Mucosa of rectum (tissue), 2 donors: ENCODE measurements around the gene ARID2.

ENCODE experiments used
- H3K27ac ChIP-seq, 2 donors: one replicate each; pipeline ENCODE4 v1.7.0; 2013; ENCODE audit warnings: inconsistent platforms in 2 of 2, low read depth in 2 of 2, low read length in 2 of 2
- H3K27me3 ChIP-seq, 2 donors: one replicate each; pipeline ENCODE4 v1.7.0; 2013; ENCODE audit warnings: low read length in 2 of 2; ENCODE audit not compliant: control insufficient read depth in 2 of 2, insufficient read depth in 2 of 2
- H3K36me3 ChIP-seq, 2 donors: one replicate each; pipeline ENCODE4 v1.7.0; 2013; ENCODE audit warnings: low read length in 2 of 2; ENCODE audit not compliant: control insufficient read depth in 2 of 2, insufficient read depth in 2 of 2
- H3K4me1 ChIP-seq, 2 donors: one replicate each; pipeline ENCODE4 v1.7.0; 2013; ENCODE audit warnings: low read length in 2 of 2, mild to moderate bottlenecking in 1 of 2; ENCODE audit not compliant: control insufficient read depth in 2 of 2, insufficient read depth in 2 of 2
- H3K4me3 ChIP-seq, 2 donors: one replicate each; pipeline ENCODE4 v1.7.0; 2013; ENCODE audit warnings: low read length in 2 of 2
- H3K9ac ChIP-seq, 2 donors: one replicate each; pipeline ENCODE4 v1.7.0; 2013; ENCODE audit warnings: low read length in 2 of 2, low read depth in 1 of 2, mild to moderate bottlenecking in 1 of 2
- H3K9me3 ChIP-seq, 2 donors: one replicate each; pipeline ENCODE4 v1.7.0; 2013; ENCODE audit warnings: low read length in 2 of 2; ENCODE audit not compliant: control insufficient read depth in 2 of 2
- donor health status: healthy.
- donor health status: Normal muscosa, but diverticular disease.

The ARID2 gene

GRCh38 chr12:45907955-45908354 is 178.4 kb downstream of the ARID2 start:
- H3K9ac ChIP-seq, result no peak overlapping the region
- peaks cover 6 to 7% of the 10 kb centered on the region in 2 donors for H3K36me3 ChIP-seq
- no peak overlapping the region for H3K4me3 ChIP-seq
- H3K27ac ChIP-seq, result no peak overlapping the region
- H3K27me3 ChIP-seq, result no peaks in the 10 kb centered on the region
- H3K9me3 ChIP-seq, result no peaks in the 10 kb centered on the region
- no peaks in the 10 kb centered on the region for H3K4me1 ChIP-seq

GRCh38 chr12:45909041-45909713 is 179.7 kb downstream of the ARID2 start:
- peaks cover 6 to 7% of the 10 kb centered on the region in 2 donors for H3K36me3 ChIP-seq
- H3K4me1 ChIP-seq, result no peaks in the 10 kb centered on the region
- H3K4me3 ChIP-seq, result no peak overlapping the region
- H3K9me3 ChIP-seq, result no peaks in the 10 kb centered on the region
- H3K27ac ChIP-seq, result no peak overlapping the region
- no peak overlapping the region for H3K9ac ChIP-seq
- H3K27me3 ChIP-seq, result no peaks in the 10 kb centered on the region

DNA sequence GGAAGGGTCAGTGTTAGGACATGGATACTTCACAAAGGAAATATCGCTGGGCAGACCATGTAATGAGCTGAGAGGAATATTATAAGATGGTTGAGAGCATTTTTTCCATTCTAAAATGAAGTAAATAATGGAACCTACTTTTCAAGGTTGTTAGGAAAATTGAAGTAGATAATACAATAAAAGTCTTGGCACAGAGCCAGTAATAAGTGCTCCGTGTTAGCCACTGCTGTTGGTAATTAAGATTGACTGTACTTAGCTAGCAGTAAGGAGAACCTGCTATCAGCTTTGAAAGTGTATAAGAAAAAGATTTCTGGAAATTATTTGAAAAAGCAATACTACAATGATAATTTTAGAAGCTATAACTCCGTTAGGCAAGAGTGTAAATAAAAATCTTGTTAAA is 183.3 kb downstream of the ARID2 start:
- no peak overlapping the region for H3K27ac ChIP-seq
- no peaks in the 10 kb centered on the region for H3K27me3 ChIP-seq
- H3K4me1 ChIP-seq, result no peaks in the 10 kb centered on the region
- H3K36me3 ChIP-seq, result peaks cover 0 to 4% of the 10 kb centered on the region in 2 donors
- no peak overlapping the region for H3K9ac ChIP-seq
- no peaks in the 10 kb centered on the region for H3K9me3 ChIP-seq
- no peak overlapping the region for H3K4me3 ChIP-seq

- peaks cover 0 to 1% of the 10 kb centered on the region in 2 donors for H3K36me3 ChIP-seq
- H3K9ac ChIP-seq, result no peak overlapping the region
- no peak overlapping the region for H3K27ac ChIP-seq
- no peaks in the 10 kb centered on the region for H3K4me1 ChIP-seq
- no peaks in the 10 kb centered on the region for H3K9me3 ChIP-seq
- no peak overlapping the region for H3K4me3 ChIP-seq
- no peaks in the 10 kb centered on the region for H3K27me3 ChIP-seq
Observed at GRCh38 chr12:45913631-45914030, 184.1 kb downstream of the ARID2 start.

GRCh38 chr12:45914090-45914489 is 184.6 kb downstream of the ARID2 start:
- Histone ChIP-seq H3K36me3 (peaks cover 0 to 6% of the 10 kb centered on the region in 2 donors), H3K9me3 (no peaks in the 10 kb centered on the region), H3K27ac (no peak overlapping the region), H3K4me1 (no peaks in the 10 kb centered on the region), H3K9ac (no peak overlapping the region), H3K27me3 (no peaks in the 10 kb centered on the region), H3K4me3 (no peak overlapping the region)

- no peak overlapping the region for H3K4me3 ChIP-seq
- no peaks in the 10 kb centered on the region for H3K27me3 ChIP-seq
- peaks cover 4 to 16% of the 10 kb centered on the region in 2 donors for H3K36me3 ChIP-seq
- H3K9me3 ChIP-seq, result no peaks in the 10 kb centered on the region
- no peak overlapping the region for H3K27ac ChIP-seq
- no peaks in the 10 kb centered on the region for H3K4me1 ChIP-seq
- H3K9ac ChIP-seq, result no peak overlapping the region
Observed at GRCh38 chr12:45915405-45915804, 185.9 kb downstream of the ARID2 start.

GRCh38 chr12:45918818-45919217 is 189.3 kb downstream of the ARID2 start:
- no peaks in the 10 kb centered on the region for H3K27me3 ChIP-seq
- H3K36me3 ChIP-seq, result peaks cover 23 to 45% of the 10 kb centered on the region in 2 donors
- no peaks in the 10 kb centered on the region for H3K4me1 ChIP-seq
- no peak overlapping the region for H3K4me3 ChIP-seq
- H3K9me3 ChIP-seq, result no peaks in the 10 kb centered on the region
- H3K27ac ChIP-seq, result no peak overlapping the region
- H3K9ac ChIP-seq, result no peak overlapping the region

GRCh38 chr12:45928309-45928708 is 198.8 kb downstream of the ARID2 start:
- Histone ChIP-seq H3K27me3 (no peaks in the 10 kb centered on the region), H3K36me3 (peaks cover 40 to 56% of the 10 kb centered on the region in 2 donors), H3K9ac (no peak overlapping the region), H3K4me1 (no peaks in the 10 kb centered on the region), H3K9me3 (no peaks in the 10 kb centered on the region), H3K4me3 (no peak overlapping the region), H3K27ac (no peak overlapping the region)

GRCh38 chr12:45930369-45930768 is 200.9 kb downstream of the ARID2 start:
- H3K27ac ChIP-seq, result no peak overlapping the region

DNA sequence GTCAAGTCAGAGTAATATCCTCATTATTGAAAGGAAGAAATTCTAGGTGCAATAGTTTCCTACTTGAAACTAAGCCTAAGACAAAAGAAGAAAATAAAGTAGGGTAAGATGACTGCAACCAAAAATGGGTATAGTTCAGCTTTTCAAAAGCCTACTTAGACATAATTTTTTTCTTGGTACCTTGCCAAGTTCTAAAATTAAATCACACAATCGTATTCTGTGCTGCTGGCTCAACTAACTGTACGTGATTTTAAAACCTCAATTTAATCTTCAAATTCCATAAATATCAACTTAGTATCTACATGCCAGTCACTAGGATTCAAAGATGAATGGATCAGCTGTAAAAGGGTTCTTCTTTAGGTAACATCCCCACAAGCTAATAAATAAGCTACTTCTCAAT is 204.0 kb downstream of the ARID2 start:
- H3K9ac ChIP-seq, result no peak overlapping the region
- peaks cover 14 to 33% of the 10 kb centered on the region in 2 donors for H3K36me3 ChIP-seq
- H3K27ac ChIP-seq, result no peak overlapping the region
- no peaks in the 10 kb centered on the region for H3K27me3 ChIP-seq
- H3K4me1 ChIP-seq, result no peaks in the 10 kb centered on the region
- H3K9me3 ChIP-seq, result no peaks in the 10 kb centered on the region
- no peak overlapping the region for H3K4me3 ChIP-seq

More at GRCh38 chr12:45930369-45930768, 200.9 kb downstream of the ARID2 start:
- Histone ChIP-seq H3K4me1 (no peaks in the 10 kb centered on the region), H3K27me3 (no peaks in the 10 kb centered on the region), H3K36me3 (peaks cover 34 to 43% of the 10 kb centered on the region in 2 donors), H3K9ac (no peak overlapping the region), H3K4me3 (no peak overlapping the region), H3K9me3 (no peaks in the 10 kb centered on the region)
